Stimulated activated CD4-positive, alpha-beta T cell treated with anti-CD3 and anti-CD28 coated beads, Interleukin-4, amount 100 ng/mL, for 48 hours (primary cell): ENCODE measurements around the gene ADORA1.

Experiments
- DNase-seq, 2 donors: peaks; one replicate each; pipeline ENCODE4 v3.0.0-alpha.2; 2020; ENCODE audit warnings: low read depth in 2 of 2

The ADORA1 gene

DNA sequence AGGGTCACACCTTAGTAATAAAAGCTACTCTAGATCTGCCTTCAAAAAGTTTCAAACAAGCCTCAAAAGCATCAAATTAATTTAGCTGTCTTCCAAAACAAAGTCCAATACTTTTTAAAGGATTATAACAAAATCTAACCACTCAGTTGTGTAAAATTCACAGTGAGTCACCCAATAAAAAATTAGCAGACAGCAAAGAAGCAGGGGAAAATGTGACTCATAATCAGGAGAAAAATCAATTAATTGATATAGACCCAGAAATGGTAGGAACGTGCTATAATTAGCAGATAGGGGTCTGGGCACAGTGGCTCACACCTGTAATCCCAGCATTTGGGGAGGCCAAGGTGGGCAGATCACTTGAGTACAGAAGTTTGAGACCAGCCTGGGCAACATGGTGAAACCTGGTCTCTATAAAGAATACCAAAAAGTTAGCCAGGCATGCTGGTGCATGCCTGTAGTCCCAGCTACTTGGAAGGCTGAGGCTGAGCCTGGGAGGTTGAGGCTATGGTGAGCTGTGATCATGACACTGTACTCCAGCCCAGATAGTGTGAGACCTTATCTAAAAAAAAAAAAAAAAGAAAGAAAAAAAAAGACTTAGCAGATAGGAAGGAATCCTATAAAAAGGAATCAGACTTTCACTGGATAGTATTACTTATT lies 33.6 kb upstream of the ADORA1 start:
- no peak for DNase-seq

DNA sequence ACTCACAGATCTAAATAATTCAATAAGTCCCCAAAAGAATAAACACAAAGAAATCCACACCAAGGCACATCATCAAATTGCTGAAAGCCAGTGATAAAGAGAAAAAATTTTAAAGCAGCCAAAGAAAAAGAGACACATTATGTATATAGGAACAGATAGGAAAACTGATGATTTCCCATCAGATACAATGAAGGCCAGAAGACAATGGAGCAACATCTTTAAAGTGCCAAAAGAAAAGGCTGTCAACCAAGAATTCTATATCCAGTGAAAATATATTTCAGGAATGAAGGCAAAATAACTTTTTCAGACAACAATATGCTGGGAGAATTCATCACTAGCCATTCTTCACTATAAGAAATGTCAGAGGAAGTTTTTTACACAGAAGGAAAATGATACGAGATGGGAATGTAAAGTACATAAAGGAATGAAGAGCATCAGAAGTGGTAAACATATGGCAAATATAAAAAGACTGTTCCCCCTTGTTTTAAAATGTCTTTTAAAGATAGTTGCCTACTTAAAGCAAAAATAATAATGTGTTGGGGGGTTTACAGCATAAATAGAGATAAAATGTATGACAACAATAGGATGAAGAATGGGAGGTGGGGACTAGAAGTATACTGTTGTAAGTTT lies 32.4 kb upstream of the ADORA1 start:
- no peak for DNase-seq

DNA sequence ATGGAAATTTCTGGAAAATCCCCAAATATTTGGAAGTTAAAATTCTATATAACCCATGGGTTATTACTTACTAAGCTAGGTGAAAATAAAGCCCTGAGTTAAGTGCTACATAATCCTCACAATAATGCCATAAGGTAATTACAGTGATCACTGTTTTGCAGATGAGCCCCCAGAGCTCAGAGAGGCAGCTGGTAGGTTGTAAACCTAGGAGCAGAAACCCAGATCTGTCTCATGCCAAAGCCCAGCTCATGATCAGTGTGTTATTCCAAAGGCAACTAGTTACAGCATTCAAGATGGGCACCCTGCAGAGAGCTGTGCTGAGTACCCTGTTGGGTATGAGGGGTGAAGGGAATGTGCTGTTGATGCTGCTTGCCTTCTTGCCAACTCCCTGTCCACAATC lies 31.0 kb upstream of the ADORA1 start:
- DNase-seq = no peak

DNA sequence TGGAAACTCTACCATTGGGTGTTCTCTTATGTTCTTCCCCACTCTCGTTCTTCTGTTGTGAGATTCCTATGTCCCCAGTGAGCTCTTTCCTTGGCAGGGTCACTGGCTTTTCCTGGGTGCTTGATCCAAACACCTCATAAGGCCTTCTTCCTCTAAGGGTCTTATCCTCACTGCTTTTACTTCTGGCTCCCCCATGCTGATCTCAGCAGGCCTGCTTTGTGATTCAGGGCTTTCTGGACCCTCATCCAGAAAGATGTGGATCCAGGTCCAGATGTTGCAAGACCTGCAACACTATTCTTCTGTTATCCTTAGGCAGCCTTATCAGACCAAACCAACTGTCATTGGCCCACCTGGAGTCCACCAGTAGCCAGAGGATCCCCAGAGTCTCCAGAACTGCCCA lies 30.5 kb upstream of the ADORA1 start:
- no peak for DNase-seq

DNA sequence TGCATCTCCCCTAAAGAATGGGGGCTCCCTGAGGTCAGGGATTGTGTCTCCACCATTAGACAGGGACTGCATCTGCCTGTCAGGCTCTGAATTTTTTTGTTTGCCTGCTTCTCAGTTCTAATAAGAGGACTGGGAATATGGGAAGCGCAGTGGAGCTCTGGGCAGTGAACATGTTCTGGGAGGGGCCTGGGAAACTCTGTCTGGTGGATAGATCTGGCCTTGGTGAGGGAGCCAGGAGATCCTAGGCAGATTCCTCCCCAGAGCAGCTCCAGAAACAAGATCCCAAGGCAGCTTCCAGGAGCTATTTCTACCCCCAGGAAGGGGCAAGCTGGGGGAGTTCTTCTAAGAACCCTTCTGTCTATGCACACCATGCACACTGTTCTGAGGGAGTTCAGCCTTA lies 29.1 kb upstream of the ADORA1 start:
- DNase-seq = no peak

DNA sequence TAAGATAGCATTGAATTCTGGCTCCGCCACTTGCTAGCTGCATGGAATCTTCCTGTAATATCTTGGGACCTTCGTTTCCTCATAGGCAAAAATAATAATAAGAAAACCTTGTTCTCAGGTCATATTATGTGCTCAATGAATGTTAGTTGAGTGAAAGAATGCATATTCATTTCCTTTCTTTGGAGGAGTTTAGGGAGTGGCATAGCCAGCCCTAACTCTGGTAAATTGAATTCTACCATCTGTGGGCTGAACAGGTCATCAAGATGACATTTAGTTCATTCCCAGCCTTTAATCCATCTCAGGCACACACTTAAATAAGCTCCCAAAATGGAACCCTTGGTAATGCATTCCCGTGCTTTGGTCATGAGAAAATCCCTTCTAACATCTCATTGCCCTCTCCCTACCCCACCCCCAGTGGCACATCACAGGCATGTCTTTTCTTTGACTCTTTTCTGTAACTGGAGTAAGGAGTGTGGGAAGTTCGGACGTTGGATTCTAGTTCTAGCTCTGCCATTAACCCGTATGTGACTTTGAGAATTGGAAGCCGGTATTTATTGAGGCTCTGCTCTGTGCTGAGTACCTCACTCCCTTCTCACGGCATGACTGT lies 28.5 kb upstream of the ADORA1 start:
- DNase-seq = no peak

DNA sequence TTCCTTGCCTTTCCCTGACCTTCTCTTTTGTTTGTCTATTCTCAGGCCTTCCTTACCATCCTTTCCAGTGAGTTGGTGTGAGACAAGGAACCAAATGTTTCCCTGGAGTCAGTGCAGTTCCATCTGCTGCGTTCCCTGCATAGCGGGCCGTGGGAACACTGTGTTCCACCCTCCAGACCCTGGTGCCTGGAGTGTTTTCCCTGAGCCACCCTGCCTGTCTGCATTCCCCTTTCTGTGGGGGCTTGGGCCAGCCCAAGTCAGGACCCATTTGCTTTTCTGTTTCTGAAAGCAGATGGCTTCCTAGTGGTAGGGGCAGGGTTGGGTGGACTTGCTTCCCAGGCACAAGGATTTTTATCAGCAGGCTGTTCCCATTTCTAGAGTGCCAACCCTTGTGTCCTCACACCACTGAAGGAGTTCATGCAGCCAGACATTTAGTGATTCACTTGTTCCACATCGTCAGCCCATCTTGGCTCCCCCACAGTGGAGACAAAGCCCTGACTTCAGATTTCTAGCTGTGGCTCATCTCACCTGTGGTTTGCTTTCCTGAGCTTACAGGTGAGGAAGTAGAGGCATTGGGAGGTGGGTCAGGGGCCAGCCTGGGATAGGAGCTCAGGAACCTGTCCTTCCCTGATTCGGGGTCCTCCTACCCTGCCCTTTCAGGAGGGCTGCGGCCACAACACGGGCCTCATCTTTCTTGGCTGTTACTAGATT lies 27.6 kb upstream of the ADORA1 start:
- no peak for DNase-seq

DNA sequence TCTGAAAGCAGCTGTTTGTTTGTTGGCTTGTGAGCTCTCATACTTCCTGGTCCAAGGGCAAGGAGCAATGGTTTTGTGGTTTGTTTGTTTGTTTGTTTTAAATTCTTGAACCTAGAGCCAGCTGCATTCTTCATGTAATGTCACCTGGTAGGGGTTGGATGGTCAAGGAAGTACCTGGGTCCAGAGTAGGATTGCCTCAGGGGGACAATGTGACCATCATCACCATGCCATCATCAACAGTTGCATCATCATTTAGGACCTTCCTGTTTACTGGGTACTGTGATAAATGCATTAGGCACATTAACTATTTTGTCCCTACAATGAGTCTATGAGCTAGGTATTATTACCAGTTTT lies 27.0 kb upstream of the ADORA1 start:
- DNase-seq = no peak

DNA sequence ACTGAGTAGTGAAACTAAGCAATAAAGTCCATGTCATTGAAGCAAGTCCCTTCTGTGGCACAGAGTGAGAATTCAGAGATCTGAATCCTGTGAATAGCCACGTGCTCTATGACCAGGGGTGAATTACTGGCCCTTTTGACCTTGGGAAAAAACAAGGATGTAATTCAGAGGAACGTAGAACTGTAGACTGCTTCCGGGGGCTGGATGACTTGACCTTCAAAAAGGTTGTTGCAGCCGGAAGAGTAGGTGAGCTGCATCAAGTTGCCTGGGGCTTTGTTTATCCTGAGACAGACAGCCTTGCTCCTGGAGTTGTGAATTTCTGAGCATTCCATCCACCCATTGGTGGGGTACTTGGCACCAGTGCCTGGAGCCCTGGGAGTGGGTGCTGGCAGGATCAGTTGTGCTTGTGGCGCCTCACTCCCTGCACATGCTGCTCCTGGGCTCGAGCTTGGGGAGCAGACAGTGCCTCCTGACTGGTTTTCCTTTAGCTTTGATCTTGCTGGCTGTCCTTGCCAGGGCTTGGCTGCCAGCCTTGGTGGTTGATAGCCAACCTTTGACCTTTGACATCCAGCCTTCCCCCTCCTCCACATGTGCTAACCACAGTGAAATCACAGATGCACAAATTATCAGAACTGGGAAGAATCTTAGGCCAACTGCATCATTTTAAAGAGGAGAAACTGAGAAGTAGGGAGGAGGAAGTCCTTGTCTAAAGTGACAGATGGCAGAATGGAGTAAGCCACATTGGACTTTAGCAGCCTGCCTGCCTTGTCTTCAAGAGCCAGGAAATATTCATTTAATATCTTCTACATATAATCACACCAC lies 25.5 kb upstream of the ADORA1 start:
- DNase-seq = no peak

DNA sequence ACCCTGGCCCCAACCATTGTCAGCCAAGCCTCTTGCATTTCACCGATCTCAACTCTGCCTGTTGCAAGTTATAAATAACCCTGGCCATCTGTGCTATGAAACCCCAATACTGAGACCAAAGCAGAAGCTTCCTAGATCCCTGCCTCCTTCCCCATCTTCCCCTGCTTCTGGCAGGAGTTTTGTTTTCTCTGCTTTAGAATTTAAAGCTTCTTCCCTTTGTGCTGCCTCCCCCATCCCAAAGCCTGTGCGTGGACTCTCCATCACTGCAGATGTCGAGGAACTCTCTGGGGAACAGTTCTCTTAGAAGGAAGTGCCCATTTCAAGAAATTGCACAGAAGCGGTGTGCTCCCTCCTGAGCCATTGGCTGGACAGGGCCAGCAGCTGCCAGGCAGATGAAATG lies 24.3 kb upstream of the ADORA1 start:
- no peak for DNase-seq

DNA sequence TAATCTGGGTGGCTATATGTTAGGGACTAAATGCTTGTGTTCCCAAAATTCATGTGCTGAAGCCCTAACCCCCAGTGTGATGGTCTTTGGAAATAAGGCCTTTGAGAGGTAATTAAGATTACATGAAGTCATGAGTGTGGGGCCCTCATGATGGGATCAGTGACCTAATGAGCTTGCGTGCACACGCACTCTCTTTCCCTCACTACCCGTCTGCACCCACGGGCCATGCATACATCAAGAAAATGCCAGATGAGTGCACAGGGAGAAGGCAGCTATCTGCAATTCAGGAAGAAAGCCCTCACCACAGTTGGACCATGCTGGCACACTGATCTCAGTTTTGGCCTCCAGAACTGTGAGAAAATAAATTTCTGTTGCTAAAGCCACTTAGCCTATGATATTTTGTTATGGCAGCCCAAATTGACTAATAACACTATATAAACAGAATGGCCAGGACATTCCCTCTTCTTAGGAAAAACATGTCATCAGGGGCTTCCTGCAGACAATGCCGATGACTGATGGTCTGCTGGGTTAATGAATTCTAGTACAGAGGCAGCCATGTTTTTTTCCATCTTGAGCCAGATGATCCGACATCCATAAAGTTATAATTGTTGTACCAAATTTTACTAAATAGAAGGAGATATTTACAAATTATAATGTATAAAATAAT lies 23.6 kb upstream of the ADORA1 start:
- no peak for DNase-seq

DNA sequence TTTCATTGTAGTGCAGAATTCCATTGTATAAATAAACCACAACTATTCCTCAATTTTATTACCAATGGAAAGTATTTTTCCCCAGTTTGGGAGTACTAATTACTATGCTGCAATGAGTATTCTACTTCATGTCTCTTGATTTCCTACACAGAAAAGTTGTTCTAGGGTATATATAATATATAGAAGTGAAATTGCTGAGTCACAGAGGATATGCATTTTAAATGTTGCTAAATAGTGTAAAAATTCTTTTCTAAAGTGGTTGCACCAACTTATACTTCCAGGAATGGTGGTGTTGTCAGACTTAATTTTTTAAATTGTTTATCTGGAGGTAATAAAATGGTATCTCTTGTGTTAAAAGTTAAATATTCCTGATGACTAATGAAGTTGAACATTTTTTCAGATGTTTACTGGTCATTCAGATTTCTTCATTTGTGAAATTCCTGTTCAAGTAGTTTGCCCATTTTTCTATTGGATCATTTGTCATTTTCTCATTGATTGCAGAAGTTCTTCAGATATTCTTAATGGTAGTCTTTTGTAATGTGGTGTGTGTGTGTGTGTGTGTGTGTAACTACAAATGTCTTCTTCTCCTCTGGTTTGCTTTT lies 22.6 kb upstream of the ADORA1 start:
- no peak for DNase-seq

DNA sequence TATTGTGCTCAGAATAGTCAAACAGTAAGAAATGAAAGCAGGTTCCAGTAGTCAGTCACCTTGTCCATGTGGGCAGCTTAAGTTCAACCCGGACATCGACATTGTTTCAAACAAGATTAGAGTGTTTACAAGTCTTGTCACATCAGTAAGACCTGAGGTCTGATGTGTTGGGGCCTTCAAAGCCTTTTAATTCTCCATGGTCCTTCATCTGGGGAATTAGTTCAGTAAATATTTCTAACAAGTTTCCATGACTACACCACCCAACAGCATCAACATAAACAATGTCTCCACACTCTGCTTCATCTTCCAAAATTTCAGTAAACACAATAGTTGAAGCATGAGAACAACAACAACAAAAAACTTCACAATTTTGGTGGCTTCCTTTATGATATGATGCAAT lies 15.1 kb upstream of the ADORA1 start:
- DNase-seq = no peak

DNA sequence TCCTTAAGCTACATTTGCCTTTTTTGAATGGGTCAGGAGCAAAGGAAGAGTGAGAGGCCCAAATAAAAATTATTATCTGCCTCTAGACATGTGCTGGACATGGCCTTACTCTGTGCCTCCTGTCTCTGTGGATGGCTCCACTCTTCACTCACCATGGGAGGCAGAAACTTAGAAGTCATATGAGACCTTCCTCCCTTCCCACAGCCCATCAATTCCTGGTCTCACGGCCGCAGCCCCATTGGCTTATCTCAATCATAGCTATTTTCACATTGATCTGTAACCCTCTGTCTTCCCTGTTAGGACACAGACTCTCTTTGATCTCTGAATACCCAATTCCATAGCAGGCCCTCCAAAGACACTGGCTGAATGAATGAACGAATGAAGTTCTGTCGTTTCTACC lies 14.2 kb upstream of the ADORA1 start:
- DNase-seq = no peak

DNA sequence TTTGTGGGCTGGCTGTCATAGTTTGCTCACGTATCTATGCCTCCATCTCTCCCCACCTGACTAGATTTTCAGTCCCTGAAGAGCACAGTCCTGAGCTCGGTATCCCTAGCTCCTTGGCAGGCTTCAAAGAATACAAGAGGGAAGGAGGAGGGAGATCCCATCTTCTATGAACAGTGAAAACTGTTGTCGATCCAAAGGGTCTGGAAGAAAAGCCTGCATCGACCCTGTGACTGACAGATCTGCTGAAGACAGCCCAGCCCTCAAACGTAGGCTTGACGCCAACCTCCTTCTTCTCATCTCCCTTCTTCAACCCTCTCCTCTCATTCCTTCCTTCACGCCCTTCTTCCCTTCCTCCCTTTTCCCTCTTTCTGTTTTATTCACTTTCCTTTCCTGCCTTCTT lies 13.3 kb upstream of the ADORA1 start:
- DNase-seq = no peak

DNA sequence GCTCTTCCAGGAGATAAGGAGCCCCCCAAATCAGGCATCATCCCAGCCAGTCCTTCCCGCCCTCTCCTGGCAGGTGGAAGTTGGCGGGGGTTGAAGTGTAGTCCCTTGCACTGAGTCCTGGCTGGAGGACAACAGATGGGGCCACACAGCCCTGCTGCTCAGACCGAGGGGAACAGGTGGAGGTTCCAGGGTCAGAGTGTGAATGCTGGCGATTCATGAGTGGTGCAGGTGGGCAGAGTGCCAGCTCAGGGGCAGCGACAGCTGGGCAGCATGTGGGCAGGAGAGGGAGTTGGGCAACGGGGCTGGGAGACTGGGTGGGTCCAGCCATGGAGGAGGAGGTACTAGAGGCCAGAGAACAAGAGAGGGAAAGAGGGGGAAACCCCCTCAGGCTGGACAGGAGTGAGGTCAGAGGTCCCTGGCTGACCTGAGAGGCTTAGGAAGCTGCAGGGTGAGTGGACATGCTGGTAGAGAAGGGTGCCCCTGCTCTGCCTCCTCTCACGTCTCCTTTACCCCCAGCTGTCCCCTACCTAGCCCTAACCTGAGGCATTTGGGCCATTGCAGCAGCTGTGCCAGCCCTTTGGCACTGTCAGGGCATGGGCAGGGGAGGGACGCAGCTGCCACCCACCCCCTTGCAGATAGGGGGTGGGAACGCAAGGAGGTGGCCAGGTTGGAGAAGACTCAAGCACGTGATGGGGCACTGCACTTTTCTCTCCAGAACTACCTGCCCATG lies 11.3 kb upstream of the ADORA1 start:
- no peak for DNase-seq

DNA sequence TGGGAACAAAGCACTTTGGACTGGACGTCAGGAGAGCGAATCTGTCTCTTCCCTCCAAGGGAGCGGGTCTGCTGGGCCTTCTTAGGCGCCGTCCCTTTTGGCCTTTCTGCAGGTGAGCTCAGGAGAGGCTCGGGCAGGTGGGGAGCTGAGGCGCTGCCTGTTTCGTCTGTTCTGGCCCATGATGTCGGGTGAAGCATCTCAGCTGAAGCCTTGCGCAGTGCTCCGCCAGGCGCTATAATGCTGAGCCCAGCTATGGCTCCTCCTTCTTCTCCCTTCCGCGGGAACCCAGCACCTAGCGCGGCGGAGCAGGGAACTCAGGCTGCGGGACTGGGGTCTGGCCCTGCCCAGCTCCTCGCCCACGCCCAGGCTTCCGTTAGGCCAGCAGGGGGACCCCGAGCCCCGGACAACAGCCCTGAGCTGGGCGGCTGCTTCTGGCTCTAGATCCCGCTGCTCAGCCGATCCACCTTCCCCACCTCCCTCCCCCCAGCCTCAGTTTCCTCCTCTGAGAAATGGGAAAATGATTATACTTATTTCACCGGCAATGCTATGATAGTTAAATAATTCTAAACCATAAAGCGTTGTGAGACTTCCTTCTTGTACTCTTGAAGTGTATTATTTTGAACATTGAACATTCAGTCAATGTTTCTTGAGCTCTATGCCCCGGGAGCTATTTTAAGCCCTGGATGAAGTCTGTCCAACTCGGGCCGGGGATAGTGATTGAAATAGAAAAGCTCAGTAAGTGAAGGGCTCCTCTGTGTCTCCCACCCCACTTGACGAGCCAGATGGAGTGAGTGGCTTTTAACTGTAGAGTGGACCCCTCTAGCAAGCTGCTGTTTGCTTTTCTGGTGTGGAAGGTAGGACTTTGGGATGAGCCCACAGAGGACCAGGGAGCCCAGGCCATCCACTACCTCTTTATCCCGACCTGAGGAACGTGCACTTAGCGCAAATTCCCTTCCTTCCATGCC lies 9.6 kb upstream of the ADORA1 start:
- DNase-seq = peak; percentile 32 to 39

DNA sequence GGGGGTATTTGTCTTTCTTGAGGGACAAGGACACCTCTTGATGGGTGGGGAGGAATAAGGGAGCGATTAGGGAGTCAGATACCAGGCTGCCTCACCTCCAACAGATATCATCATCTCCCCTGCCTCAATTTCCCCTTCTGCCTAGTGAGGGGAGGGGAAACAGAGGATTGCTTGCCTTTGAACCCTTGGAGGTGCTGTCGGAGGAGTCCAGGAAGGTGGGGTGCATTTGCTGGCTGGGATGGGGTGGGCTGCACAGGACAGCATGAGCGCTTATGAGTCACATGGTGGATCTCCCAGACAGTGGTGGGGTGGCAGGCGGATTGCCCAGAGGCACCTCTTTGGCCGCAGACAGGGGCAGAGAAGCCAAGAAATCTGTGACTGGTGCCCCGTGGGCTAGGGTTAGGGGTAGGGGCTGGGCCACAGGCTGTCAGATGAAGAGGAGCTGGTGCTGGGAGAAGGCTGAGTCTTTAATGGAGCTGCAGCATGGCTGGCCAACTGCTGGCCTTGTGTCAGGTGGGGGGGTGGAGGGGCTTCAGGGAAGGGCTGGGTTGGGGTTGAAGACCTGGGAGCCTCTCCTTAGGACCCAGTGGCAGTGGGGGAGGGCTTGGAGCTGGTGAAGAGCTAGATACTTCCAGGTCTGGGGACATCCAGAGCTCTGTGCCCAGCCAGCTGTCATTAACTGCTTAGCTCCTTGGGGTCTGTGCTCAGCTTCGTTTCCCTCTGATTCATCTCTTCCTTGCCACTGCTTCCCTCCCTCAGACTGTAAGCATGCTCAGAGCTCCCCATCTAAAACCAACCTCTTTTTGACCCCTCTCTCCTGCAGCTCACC lies 7.0 kb upstream of the ADORA1 start:
- DNase-seq = no peak
